ENCODE results near the gene SLC13A2.

The SLC13A2 gene

DNA sequence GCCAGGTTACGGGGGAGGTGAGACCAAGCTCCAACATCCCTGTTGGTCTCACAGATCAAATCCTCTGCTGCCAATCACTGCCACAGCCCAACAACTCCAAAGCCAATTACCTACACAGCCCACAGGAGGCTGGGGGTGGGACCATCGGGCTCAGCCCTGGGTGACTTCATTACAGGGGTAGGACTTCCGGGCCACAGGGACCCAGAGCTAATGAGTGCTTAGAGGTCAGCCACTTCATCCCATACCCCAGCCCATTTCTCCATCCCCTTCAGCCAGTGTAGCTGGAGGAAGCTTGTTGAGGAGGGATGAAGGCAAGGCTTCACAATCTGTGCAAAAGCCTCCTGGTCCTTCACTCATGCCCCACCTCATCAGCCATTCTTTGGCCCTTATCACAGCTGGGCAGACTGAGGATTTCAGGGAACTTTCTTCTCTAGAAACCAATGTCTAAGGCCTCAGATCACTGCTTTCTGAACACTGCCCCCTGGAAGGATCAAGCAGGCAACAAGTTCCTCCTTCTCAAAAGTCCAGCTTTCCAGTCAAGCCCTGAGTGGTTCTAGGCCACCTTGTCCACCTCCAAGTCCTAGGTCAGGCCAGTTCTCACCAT, 38.5 kb downstream of the SLC13A2 start:
- H3K4me1 ChIP-seq (ENCODE audit: control insufficient read depth, insufficient read depth, low read length) = peaks cover 4% of the 10 kb centered on the region; the same call in 1 of the 2 replicates
- H3K9me3 ChIP-seq (ENCODE audit: control insufficient read depth, insufficient read depth, low read depth, low read length) = no peaks in the 10 kb centered on the region
- H3K36me3 ChIP-seq (ENCODE audit: control insufficient read depth in 2 of 2, insufficient read depth in 1 of 2, low read length in 2 of 2) = no peaks in the 10 kb centered on the region
- POLR2A ChIA-PET = no interaction called here
- no peak overlapping the region for H3K4me3 ChIP-seq (ENCODE audit: low read depth, low read length)
- CTCF ChIA-PET = interaction anchor here (0.6 to 1.5 kb wide), 4 partner anchors 9 to 1211 kb away, joined by 3 to 7 read pairs (median 4); no protein-coding TSS in a partner anchor
- TF ChIP-seq ZNF776 (tag by site-specific recombination; IDR thresholded peaks at IDR 0.05; ENCODE audit: borderline replicate concordance) = no peak
- TF ChIP-seq SP2 (tag by site-specific recombination; IDR thresholded peaks at IDR 0.05) = 0 out of 2 replicates have a peak, but pooled peaks have one; percentile 12
- no peak for TF ChIP-seq ZNF433 (tag by site-specific recombination; IDR thresholded peaks at IDR 0.05; ENCODE audit: low read depth)
- TF ChIP-seq, protein P1, sequence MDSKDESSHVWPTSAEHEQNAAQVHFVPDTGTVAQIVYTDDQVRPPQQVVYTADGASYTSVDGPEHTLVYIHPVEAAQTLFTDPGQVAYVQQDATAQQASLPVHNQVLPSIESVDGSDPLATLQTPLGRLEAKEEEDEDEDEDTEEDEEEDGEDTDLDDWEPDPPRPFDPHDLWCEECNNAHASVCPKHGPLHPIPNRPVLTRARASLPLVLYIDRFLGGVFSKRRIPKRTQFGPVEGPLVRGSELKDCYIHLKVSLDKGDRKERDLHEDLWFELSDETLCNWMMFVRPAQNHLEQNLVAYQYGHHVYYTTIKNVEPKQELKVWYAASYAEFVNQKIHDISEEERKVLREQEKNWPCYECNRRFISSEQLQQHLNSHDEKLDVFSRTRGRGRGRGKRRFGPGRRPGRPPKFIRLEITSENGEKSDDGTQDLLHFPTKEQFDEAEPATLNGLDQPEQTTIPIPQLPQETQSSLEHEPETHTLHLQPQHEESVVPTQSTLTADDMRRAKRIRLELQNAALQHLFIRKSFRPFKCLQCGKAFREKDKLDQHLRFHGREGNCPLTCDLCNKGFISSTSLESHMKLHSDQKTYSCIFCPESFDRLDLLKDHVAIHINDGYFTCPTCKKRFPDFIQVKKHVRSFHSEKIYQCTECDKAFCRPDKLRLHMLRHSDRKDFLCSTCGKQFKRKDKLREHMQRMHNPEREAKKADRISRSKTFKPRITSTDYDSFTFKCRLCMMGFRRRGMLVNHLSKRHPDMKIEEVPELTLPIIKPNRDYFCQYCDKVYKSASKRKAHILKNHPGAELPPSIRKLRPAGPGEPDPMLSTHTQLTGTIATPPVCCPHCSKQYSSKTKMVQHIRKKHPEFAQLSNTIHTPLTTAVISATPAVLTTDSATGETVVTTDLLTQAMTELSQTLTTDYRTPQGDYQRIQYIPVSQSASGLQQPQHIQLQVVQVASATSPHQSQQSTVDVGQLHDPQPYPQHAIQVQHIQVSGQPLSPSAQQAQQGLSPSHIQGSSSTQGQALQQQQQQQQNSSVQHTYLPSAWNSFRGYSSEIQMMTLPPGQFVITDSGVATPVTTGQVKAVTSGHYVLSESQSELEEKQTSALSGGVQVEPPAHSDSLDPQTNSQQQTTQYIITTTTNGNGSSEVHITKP (tag by site-specific recombination; IDR thresholded peaks at IDR 0.05) = peak; percentile 37
- TF ChIP-seq SCRT2 (tag by site-specific recombination; IDR thresholded peaks at IDR 0.05) = 0 out of 2 replicates have a peak, but pooled peaks have one; percentile 16
- H3K27ac ChIP-seq (ENCODE audit: extremely low read depth, low read depth, low read length) = no peak overlapping the region

DNA sequence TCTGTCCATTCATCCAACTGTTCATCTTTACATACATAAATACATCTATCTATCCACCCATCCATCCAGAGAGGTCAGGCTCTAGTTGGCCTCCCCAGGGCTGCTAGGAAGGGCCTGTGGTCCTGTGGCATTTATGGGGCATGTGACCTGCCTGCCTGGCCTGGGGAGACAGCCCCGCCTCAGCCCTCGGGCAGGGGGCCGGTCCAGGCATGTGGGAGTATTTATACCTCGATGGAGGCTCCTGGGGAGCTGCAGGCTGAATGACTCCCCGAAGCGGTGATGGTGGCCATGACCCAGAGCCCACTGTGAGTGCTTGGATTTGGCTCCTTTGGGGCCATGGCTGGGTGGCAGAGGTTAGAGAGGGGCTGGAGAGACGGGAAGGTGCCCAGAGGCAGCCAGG, 40.0 kb downstream of the SLC13A2 start:
- TF ChIP-seq ZIC2 (tag by site-specific recombination; IDR thresholded peaks at IDR 0.05) (0 out of 2 replicates have a peak, but pooled peaks have one; percentile 12), GLIS1 (tag by site-specific recombination; IDR thresholded peaks at IDR 0.05) (peak; percentile 29; the same call in 1 of the 2 replicates)
- TF ChIP-seq, protein P2, sequence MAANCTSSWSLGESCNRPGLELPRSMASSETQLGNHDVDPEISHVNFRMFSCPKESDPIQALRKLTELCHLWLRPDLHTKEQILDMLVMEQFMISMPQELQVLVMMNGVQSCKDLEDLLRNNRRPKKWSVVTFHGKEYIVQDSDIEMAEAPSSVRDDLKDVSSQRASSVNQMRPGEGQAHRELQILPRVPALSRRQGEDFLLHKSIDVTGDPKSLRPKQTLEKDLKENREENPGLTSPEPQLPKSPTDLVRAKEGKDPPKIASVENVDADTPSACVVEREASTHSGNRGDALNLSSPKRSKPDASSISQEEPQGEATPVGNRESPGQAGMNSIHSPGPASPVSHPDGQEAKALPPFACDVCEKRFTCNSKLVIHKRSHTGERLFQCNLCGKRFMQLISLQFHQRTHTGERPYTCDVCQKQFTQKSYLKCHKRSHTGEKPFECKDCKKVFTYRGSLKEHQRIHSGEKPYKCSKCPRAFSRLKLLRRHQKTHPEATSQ (tag by site-specific recombination; IDR thresholded peaks at IDR 0.05) = no peak
- Histone ChIP-seq H3K4me3 (ENCODE audit: low read depth, low read length) (no peak overlapping the region), H3K27ac (ENCODE audit: extremely low read depth, low read depth, low read length) (no peak overlapping the region), H3K36me3 (ENCODE audit: control insufficient read depth in 2 of 2, insufficient read depth in 1 of 2, low read length in 2 of 2) (no peaks in the 10 kb centered on the region), H3K9me3 (ENCODE audit: control insufficient read depth, insufficient read depth, low read depth, low read length) (no peaks in the 10 kb centered on the region), H3K4me1 (ENCODE audit: control insufficient read depth, insufficient read depth, low read length) (peaks cover 4% of the 10 kb centered on the region; the same call in 1 of the 2 replicates)
- POLR2A ChIA-PET = no interaction called here
- CTCF ChIA-PET = interaction anchor here (0.6 to 1.0 kb wide), 2 partner anchors 28 to 598 kb away, joined by 3 read pairs; no protein-coding TSS in a partner anchor

DNA sequence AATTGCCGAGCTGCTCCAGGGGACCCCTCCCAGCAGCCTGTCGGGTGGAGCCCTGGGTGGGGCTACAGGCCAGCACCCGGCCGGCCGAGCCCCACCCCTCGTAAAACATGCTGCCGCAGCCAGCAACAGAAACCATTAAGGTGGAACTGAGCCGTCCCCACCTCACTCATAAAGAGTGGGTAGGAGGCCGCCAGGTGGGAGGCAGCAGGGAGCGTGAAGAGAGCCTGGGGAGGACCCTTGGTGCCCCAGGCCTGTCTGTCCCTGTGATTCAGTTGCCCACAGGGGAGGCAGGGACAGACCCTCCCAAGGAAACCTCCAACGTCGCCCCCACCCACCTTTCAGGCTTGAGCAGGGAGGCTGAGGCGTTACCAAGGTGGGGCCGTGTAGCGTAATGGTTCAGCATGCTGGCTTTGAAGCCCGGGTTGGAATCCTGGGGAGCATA, 41.1 kb downstream of the SLC13A2 start:
- no peak overlapping the region for H3K4me3 ChIP-seq (ENCODE audit: low read depth, low read length)
- TF ChIP-seq ZFHX2 (tag by site-specific recombination; conservative IDR thresholded peaks at IDR 0.05) = peak; percentile 49
- TF ChIP-seq GLIS1 (tag by site-specific recombination; IDR thresholded peaks at IDR 0.05) = peak; percentile 68
- TF ChIP-seq ZNF776 (tag by site-specific recombination; IDR thresholded peaks at IDR 0.05; ENCODE audit: borderline replicate concordance) = no peak
- peak; percentile 39 for TF ChIP-seq GLIS2 (tag by site-specific recombination; IDR thresholded peaks at IDR 0.05)
- TF ChIP-seq KLF1 (tag by site-specific recombination; IDR thresholded peaks at IDR 0.05) = peak; percentile 100
- TF ChIP-seq ZNF791 (tag by site-specific recombination; IDR thresholded peaks at IDR 0.05) = no peak
- TF ChIP-seq, protein P3, sequence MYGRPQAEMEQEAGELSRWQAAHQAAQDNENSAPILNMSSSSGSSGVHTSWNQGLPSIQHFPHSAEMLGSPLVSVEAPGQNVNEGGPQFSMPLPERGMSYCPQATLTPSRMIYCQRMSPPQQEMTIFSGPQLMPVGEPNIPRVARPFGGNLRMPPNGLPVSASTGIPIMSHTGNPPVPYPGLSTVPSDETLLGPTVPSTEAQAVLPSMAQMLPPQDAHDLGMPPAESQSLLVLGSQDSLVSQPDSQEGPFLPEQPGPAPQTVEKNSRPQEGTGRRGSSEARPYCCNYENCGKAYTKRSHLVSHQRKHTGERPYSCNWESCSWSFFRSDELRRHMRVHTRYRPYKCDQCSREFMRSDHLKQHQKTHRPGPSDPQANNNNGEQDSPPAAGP (tag by site-specific recombination; IDR thresholded peaks at IDR 0.05) = peak; percentile 78
- peak; percentile 65 for TF ChIP-seq EGR2 (tag by site-specific recombination; IDR thresholded peaks at IDR 0.05; ENCODE audit: low read depth)
- TF ChIP-seq ZNF76 (tag by site-specific recombination; IDR thresholded peaks at IDR 0.05; ENCODE audit: borderline replicate concordance, low read depth) = no peak
- no peaks in the 10 kb centered on the region for H3K9me3 ChIP-seq (ENCODE audit: control insufficient read depth, insufficient read depth, low read depth, low read length)
- H3K36me3 ChIP-seq (ENCODE audit: control insufficient read depth in 2 of 2, insufficient read depth in 1 of 2, low read length in 2 of 2) = no peaks in the 10 kb centered on the region
- H3K27ac ChIP-seq (ENCODE audit: extremely low read depth, low read depth, low read length) = no peak overlapping the region
- CTCF ChIA-PET = interaction anchor here (0.8 to 1.2 kb wide), 2 partner anchors 14 to 32 kb away, joined by 3 read pairs; no protein-coding TSS in a partner anchor
- POLR2A ChIA-PET = no interaction called here
- H3K4me1 ChIP-seq (ENCODE audit: control insufficient read depth, insufficient read depth, low read length) = peaks cover 4% of the 10 kb centered on the region; the same call in 1 of the 2 replicates

Measured in HEK293 (cell line).